Stimulated activated CD4-positive, alpha-beta T cell treated with anti-CD3 and anti-CD28 coated beads, TNF-alpha, amount 100 ng/mL, for 24 hours (primary cell): Measurements from ENCODE around the gene IL17C.
"Not testable (repeated sequence)": the region's sequence is repeated elsewhere in the genome, so short reads cannot be mapped to it uniquely, and the experiment has no call there.

Experiments
- DNase-seq, 3 experiments: peaks; one replicate each; pipeline ENCODE4 v3.0.0-alpha.2; 2020; ENCODE audit warnings: low read depth in 3 of 3

The IL17C gene

DNA sequence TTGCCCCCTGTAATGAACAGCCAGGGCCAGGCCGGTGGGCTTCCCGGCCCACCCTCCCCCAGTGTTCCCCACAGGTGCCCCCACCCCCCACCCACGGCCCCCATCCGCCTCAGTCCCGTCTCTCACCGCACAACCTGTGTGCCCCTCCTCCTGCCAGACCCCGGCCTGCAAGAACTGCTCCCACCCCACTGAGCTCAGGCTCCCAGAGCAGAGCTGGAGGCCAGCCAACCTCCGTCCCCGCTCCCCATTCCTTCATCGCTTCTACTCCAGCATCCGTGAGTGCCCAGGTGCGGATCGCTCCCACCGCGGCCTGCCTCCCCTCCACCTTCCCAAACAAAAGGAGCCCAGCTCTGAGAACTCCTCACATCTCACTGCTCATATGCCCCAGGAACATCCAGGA, 20.3 kb downstream of the IL17C start:
- no peak for DNase-seq

DNA sequence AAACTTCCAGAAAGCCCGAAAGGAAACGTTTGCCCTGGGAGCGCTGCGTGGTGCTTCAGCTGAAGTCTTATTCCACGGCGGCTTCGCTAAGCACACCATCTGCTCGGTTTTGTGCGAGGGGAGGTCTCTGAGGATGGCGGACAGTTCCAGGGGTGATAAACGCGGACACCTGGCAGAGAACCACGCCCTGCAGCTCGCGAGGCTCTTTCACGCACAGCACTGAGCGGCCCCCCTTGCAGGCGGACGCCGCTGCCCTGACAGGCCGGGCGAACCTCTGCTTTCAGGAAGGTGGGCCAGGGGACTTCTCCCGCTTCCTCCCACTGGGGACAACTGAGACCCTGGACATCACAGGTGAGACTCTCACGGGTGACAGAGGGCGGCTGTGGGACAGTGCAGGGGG, 20.8 kb downstream of the IL17C start:
- DNase-seq = no peak

GRCh38 chr16:88661468-88661867, 23.1 kb downstream of the IL17C start:
- no peak for DNase-seq

- no peak for DNase-seq
Observed at GRCh38 chr16:88662222-88662842, 24.0 kb downstream of the IL17C start.

GRCh38 chr16:88662843-88663606, 24.7 kb downstream of the IL17C start, which contains the start of gene MVD:
Gene MVD (minus strand): TSS chr16:88663091. CDS start chr16:88663080, 11 bp downstream.
- DNase-seq = peak; percentile 89 to 97 (median 89)

DNA sequence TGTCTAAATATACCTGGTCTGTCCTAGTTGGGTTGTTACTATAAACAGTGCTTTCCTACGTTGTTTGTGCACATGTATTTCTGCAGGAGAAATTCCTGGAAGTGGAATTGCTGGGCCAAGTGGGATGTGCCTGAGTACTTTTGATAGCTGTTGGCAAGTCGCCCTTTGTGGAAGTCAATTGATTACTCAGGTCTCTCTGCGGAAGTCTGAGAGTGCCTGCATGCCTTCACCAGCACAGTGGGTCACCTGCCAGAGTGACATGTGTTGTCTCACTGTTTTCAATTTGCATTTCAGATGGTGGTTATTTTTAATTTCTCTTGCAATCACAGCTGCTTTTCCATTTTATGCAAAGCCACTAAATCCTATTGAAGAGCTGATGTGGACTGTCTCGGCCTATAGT, 26.8 kb downstream of the IL17C start:
- no peak for DNase-seq

GRCh38 chr16:88665570-88665969, 27.2 kb downstream of the IL17C start:
- no peak for DNase-seq

DNA sequence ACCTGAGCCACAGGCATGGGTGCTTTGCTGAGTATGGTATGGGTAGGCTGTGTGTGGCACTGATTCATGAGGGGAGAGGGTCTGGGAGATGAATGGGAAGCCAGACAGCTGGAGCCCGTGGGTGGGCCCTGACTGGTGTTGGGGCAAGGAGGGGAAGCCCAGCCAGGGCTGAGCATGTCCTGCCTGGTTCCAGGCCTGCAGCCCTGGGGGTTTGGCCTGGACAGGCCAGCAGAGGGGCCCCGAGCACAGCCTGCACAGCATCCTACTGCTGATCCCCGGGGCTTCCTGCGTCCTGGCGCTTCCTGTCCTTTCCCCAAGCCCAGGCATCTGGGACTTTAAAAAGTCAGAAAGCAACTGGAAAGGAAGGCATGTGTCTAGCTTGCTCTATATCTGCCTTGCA, 29.1 kb downstream of the IL17C start:
- DNase-seq = no peak

- DNase-seq = not testable (repeated sequence)
Observed at GRCh38 chr16:88669493-88669892, 31.1 kb downstream of the IL17C start.

GRCh38 chr16:88669980-88670379, 31.6 kb downstream of the IL17C start:
- DNase-seq = no peak

DNA sequence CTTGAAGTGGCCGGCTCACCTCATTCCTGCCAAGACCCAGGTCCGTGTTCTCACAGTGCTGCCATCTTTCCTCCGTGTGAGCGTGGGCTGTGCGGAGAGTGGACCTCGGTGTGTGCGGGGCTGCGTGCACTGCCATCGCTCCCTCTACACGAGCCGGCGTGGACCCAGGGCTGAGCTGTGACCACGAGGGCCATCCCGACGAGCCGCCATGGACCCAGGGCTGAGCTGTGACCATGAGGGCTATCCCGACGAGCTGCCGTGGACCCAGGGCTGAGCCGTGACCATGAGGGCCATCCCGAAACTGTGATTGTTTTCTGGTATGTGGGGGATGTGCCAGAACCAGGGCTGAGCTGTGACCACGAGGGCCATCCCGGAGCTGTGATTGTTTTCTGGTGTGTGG, 33.4 kb downstream of the IL17C start:
- DNase-seq = no peak

GRCh38 chr16:88672776-88673175, 34.4 kb downstream of the IL17C start:
- no peak for DNase-seq

DNA sequence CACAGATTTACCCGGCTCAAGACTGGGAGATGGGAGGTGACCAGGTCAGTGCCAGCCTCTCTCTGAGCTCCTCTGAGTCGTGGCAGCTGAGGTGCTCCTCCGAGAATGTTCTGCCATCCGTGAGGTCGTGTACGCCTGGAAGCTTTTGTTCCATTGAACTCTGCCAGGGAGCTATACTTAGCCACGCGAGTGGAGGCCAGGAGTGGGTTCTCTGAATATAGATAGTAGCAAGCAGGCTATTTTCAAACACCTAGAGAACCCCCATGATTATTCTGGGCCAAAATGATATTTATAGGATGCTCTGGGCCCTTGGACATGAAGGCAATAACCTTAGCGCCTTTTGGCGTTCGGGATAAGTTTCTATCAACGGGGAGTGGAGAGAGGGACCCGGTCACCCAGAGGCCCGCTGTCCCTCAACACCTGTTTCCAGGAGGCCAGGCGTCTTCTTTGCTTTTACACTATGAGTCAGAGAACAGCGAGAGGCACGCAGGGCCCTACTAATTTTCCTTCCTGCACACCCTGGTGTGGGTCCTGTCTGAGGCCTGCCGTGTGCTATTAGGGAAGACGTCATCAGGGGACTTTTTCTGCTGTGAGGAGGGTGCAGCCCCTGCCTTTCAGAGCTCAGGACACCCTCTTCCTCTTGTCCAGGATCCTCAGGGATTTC, 35.5 kb downstream of the IL17C start:
- DNase-seq = no peak

- DNase-seq = no peak
Observed at GRCh38 chr16:88676502-88677242, 38.3 kb downstream of the IL17C start.

- no peak for DNase-seq
Observed at GRCh38 chr16:88677721-88678120, 39.3 kb downstream of the IL17C start.

DNA sequence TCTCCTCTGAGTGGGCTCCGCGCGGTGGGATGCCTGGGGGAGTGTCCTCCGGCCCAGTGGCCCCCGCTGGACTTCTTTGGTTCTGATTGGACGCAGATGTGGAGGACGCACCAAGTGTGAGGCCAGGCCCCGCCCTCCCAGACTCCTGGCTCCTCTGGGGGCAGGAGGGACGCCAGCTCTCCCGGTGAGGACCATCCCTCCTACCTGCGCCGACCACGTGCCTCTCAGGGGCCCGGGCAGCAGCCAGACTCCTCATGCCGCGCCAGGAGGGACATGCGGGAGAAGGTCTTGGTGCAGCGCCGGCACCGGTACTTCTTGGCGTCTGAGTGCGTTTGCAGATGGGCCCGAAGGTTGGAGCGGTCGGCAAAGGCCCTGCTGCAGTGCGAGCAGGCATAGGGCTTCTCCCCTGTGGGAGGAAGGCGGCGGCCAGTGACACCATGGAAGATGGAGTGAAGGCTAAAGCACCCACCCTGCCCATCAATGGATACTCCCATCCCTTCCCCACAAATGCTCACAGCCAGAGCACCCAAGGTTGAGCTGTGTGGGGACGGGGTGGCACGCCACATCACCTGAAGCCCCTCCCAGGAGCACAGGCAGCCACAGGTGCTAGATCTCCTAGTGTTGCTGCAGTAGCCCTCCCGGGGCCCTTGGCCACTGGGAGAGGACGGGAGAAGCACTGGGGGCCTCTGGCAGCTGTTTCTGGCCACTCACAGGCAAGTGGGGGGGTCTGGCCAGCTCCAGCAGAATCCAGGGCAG, 40.0 kb downstream of the IL17C start:
- no peak for DNase-seq

- no peak for DNase-seq
Observed at GRCh38 chr16:88680554-88681083, 42.2 kb downstream of the IL17C start.

DNA sequence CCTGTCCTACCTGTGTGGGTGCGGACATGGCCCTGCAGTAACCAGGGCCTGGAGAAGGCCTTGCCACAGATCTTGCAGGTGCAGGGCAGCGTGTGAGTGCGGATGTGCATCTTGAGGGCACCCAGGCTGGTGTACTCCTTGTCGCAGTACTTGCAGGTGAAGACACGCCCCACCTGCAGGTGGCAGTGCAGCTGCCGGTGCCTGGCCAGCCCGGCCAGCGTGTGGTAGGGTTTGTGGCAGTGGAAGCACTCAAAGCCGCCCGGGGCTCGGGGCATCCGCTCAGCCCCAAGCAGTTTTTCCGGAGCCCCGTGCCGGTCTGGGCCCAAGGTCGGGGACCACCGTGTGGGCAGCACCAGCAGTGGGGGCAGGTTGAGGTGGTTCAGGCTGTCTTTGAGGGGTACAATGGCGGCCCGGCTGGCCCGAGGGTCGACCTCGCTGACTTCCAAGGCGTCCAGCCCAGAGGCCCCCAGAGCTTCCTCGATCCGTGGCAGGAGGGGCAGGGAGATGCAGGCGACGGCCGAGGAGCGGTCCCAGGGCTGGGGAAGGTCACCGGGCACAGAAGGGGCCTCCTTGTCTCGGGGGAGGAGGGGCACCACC, 42.8 kb downstream of the IL17C start:
- DNase-seq = no peak

DNA sequence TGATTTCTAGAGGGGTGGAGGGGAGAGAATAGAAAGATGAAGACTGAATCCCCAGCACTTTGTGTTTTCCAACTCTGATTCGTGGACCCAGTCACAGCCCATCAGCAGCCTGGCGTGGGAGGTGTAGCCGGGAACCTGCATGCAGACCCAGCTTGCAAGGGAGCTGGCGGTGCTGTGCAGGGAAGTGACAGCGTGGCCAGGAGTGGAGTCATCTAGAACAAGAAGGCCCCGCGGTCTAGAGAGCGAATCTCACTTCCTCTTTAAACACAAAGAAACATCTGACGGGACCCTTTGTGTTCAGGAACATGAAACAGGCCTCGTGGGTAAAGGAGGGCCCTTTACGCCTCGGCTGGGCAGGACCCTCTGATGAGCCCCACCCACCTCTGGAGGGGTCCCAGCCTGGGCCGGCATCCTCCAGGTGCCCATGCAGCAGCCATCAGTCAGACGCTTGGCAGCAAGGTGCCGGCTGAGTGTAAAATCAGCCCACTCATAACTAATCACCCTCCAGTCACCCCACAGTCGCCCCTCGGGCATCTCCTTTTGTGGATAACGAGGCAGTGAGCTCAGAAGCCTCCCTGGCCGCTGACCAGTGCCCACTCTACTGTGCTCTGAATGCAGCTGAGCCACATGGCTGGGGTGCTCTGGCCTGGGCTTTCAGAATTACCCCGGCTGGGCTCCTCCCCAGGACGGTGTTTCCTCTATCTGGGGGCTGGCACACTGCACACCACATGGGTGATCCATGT, 43.5 kb downstream of the IL17C start:
- DNase-seq = peak in 1 of 3 experiments; percentile 72

DNA sequence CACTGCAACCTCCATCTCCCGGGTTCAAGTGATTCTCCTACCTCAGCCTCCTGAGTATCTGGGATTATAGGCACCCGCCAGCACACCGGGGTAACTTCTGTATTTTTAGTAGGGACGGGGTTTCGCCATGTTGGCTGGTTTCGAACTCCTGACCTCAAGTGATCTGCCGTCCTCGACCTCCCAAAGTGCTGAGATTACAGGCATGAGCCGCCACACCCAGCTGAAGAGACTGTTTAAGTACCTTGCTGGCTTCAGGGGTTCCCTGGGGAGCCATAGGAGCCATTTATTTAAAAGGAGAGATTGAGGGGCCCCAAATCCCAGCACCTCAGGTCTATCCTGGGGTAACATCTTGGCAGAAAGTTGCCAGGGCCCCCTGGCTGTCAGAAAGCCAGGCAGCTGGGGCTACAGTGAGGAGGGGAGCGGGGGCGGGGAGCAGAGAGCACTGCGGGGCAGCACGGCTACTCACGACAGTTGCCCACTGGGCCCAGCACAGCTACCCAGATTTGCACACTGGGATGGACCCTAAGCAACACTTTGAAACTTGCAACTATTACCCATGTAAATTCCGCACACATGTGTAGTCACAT, 46.3 kb downstream of the IL17C start:
- DNase-seq = no peak
